SK-N-SH treated with all-trans-retinoic acid at 6 μM for 48 hours (cell line): ENCODE results near the gene NUDCD2.

Experiments used
- ARNTL ChIP-seq: fragments of 450-650 bp; formaldehyde crosslinking; IDR thresholded peaks from 2 replicates; pipeline ENCODE4 v1.5.0; 2020; ENCODE audit warnings: low read depth, mild to moderate bottlenecking, moderate library complexity, borderline replicate concordance
- BACH2 ChIP-seq: fragments of 250-450 bp; sonication (Bioruptor Pico); IDR thresholded peaks from 2 replicates; pipeline ENCODE4 v1.9.0; 2021; ENCODE audit warnings: mild to moderate bottlenecking, borderline replicate concordance
- CSDC2 ChIP-seq: fragments of 250-450 bp; sonication (Bioruptor Pico); IDR thresholded peaks from 2 replicates; pipeline ENCODE4 v1.5.0; 2020; ENCODE audit warnings: mild to moderate bottlenecking, moderate library complexity
- CSRNP3 ChIP-seq: fragments of 250-450 bp; sonication (Bioruptor Pico); IDR thresholded peaks from 2 replicates; pipeline ENCODE4 v1.5.1; 2021; ENCODE audit warnings: mild to moderate bottlenecking, moderate library complexity
- ESRRG ChIP-seq: fragments of 250-450 bp; sonication (Bioruptor Pico); IDR thresholded peaks from 2 replicates; pipeline ENCODE4 v1.6.1; 2021; ENCODE audit warnings: mild to moderate bottlenecking
- OSR1 ChIP-seq: fragments of 250-450 bp; sonication (Bioruptor Pico); IDR thresholded peaks from 2 replicates; pipeline ENCODE4 v1.8.0; 2022; ENCODE audit warnings: moderate library complexity, mild to moderate bottlenecking, inconsistent platforms
- PATZ1 ChIP-seq: fragments of 250-450 bp; sonication (Bioruptor Pico); IDR thresholded peaks from 2 replicates; pipeline ENCODE4 v1.8.0; 2020; ENCODE audit warnings: mild to moderate bottlenecking, moderate library complexity, borderline replicate concordance
- RARB ChIP-seq: fragments of 250-450 bp; sonication (Bioruptor Pico); IDR thresholded peaks from 2 replicates; pipeline ENCODE4 v1.8.0; 2021; ENCODE audit warnings: mild to moderate bottlenecking, moderate library complexity
- SNAI2 ChIP-seq: fragments of 250-450 bp; sonication (Bioruptor Pico); IDR thresholded peaks from 2 replicates; pipeline ENCODE4 v1.5.0; 2020; ENCODE audit warnings: mild to moderate bottlenecking, moderate library complexity
- ZNF8 ChIP-seq: fragments of 450-650 bp; formaldehyde crosslinking; IDR thresholded peaks from 2 replicates; pipeline ENCODE4 v1.5.0; 2020; ENCODE audit warnings: mild to moderate bottlenecking, moderate library complexity
- TF ChIP-seq, protein P1 (sequence below): fragments of 250-450 bp; sonication (Bioruptor Pico); IDR thresholded peaks from 2 replicates; pipeline ENCODE4 v1.8.0; 2021; ENCODE audit warnings: low read depth, mild to moderate bottlenecking, moderate library complexity, borderline replicate concordance

GRCh38 chr5:163498886-163499285 is 39.0 kb upstream of the NUDCD2 start:
- no peak for TF ChIP-seq ARNTL (CRISPR knock-in tag)
- no peak for TF ChIP-seq CSDC2 (CRISPR knock-in tag)
- TF ChIP-seq ZNF8 (CRISPR knock-in tag): no peak
- no peak for TF ChIP-seq PATZ1
- no peak for TF ChIP-seq SNAI2 (CRISPR knock-in tag)
- TF ChIP-seq RARB: no peak
- TF ChIP-seq CSRNP3 (CRISPR knock-in tag): no peak
- no peak for TF ChIP-seq OSR1 (CRISPR knock-in tag)
- no peak for TF ChIP-seq BACH2 (CRISPR knock-in tag)
- TF ChIP-seq, protein P1, sequence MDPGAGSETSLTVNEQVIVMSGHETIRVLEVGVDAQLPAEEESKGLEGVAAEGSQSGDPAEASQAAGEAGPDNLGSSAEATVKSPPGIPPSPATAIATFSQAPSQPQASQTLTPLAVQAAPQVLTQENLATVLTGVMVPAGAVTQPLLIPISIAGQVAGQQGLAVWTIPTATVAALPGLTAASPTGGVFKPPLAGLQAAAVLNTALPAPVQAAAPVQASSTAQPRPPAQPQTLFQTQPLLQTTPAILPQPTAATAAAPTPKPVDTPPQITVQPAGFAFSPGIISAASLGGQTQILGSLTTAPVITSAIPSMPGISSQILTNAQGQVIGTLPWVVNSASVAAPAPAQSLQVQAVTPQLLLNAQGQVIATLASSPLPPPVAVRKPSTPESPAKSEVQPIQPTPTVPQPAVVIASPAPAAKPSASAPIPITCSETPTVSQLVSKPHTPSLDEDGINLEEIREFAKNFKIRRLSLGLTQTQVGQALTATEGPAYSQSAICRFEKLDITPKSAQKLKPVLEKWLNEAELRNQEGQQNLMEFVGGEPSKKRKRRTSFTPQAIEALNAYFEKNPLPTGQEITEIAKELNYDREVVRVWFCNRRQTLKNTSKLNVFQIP (CRISPR knock-in tag): no peak
- TF ChIP-seq ESRRG: no peak
